Measurements from ENCODE around the gene FAU. TPM values are rescaled to one million over a fixed set of nuclear protein-coding genes. Genes with fewer than 3 reads are reported as not detected.

Gene FAU
- polyA plus RNA-seq, 1 of the 3 experiments (the other 2 are of a cell fraction) = 1,210 TPM

DNA sequence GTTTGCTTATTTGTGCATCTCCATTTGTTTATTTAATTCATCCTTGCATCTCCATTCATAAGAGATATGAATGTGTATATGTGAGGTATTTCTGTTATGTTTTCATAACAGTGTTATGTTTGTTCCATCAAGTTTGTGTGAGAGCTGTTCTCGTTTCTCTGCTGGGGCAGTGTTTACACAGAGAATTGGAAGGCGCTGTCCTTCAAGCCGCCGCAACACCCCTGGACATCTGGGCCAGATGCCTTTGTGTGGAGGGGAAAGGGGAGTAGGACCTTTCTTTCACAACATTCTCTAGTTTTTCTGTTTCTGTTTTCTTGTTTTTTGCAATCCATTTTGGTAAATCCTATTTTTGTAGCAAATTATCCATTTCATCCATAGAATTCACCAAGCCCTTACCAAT lies 17.3 kb downstream of the FAU start:
- Histone ChIP-seq H3K4me2 (no peak overlapping the region), H3K9me3 (no peaks in the 10 kb centered on the region), H3K9me2 (no peaks in the 10 kb centered on the region), H3K4me1 (ENCODE audit: control insufficient read depth in 1 of 2, insufficient read depth in 2 of 2, low read depth in 1 of 2, low read length in 1 of 2) (no peaks in the 10 kb centered on the region; a peak in 1 of 4 replicates), H3K9ac (no peak overlapping the region), H3K27me3 (ENCODE audit: insufficient read depth) (no peaks in the 10 kb centered on the region), H3K36me3 (replicated peaks in 1 of 2; ENCODE audit: control insufficient read depth in 1 of 2, insufficient read depth in 2 of 2, low read length in 1 of 2) (peaks cover 8 to 16% of the 10 kb centered on the region in 2 experiments), H4K20me1 (ENCODE audit: insufficient read depth) (peaks cover 9% of the 10 kb centered on the region), H3K79me2 (ENCODE audit: insufficient read depth) (peaks cover 47% of the 10 kb centered on the region; the same call in 1 of the 2 replicates), H3K27ac (ENCODE audit: low read depth in 2 of 2, low read length in 1 of 2) (no peak overlapping the region), H2AFZ (ENCODE audit: low read depth) (no peak overlapping the region), H3F3A (replicated peaks; ENCODE audit: insufficient read depth) (no peaks in the 10 kb centered on the region), H3K4me3 (ENCODE audit: low read depth in 2 of 2, low read length in 1 of 2) (no peak overlapping the region)
- CTCF ChIA-PET = interaction anchor here (12.6 kb wide), 1 partner anchor 8 kb away, joined by 150 read pairs; the partner anchor contains the start of gene TM7SF2
- POLR2A ChIA-PET = no interaction called here
- WGBS (ENCODE audit: low lambda C conversion rate) = 90% methylated on average over 4 of the region's 4 CpGs
- no peak for DNase-seq
- TF ChIP-seq, protein P1, sequence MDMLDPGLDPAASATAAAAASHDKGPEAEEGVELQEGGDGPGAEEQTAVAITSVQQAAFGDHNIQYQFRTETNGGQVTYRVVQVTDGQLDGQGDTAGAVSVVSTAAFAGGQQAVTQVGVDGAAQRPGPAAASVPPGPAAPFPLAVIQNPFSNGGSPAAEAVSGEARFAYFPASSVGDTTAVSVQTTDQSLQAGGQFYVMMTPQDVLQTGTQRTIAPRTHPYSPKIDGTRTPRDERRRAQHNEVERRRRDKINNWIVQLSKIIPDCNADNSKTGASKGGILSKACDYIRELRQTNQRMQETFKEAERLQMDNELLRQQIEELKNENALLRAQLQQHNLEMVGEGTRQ (IDR thresholded peaks at IDR 0.05; ENCODE audit: borderline replicate concordance, low read depth, low read length) = no peak
- TF ChIP-seq SMC3 (IDR thresholded peaks at IDR 0.05; ENCODE audit: low read depth, low read length) (no peak), EP300 (IDR thresholded peaks at IDR 0.05; ENCODE audit: borderline replicate concordance in 1 of 2, low read depth in 1 of 2, low read length in 1 of 2) (no peak), ELF1 (IDR thresholded peaks at IDR 0.05) (no peak), CHD2 (IDR thresholded peaks at IDR 0.05; ENCODE audit: low read length, partially characterized antibody) (no peak), JUND (IDR thresholded peaks at IDR 0.05) (no peak), GABPA (IDR thresholded peaks at IDR 0.05; ENCODE audit: low read depth) (no peak), FOXM1 (IDR thresholded peaks at IDR 0.05; ENCODE audit: low read depth) (no peak), RFX5 (IDR thresholded peaks at IDR 0.05; ENCODE audit: low read length) (no peak), TCF12 (IDR thresholded peaks at IDR 0.05) (no peak), MXI1 (IDR thresholded peaks at IDR 0.05; ENCODE audit: low read depth, low read length) (no peak), EZH2phosphoT487 (IDR thresholded peaks at IDR 0.05; ENCODE audit: borderline replicate concordance, low read depth) (no peak), TAF1 (IDR thresholded peaks at IDR 0.05; ENCODE audit: borderline replicate concordance, low read depth, low read length) (no peak), TEAD4 (IDR thresholded peaks at IDR 0.05; ENCODE audit: borderline replicate concordance, insufficient read depth) (no peak), SIN3A (IDR thresholded peaks at IDR 0.05; ENCODE audit: borderline replicate concordance, low read depth, low read length) (no peak)
- TF ChIP-seq, protein P2, sequence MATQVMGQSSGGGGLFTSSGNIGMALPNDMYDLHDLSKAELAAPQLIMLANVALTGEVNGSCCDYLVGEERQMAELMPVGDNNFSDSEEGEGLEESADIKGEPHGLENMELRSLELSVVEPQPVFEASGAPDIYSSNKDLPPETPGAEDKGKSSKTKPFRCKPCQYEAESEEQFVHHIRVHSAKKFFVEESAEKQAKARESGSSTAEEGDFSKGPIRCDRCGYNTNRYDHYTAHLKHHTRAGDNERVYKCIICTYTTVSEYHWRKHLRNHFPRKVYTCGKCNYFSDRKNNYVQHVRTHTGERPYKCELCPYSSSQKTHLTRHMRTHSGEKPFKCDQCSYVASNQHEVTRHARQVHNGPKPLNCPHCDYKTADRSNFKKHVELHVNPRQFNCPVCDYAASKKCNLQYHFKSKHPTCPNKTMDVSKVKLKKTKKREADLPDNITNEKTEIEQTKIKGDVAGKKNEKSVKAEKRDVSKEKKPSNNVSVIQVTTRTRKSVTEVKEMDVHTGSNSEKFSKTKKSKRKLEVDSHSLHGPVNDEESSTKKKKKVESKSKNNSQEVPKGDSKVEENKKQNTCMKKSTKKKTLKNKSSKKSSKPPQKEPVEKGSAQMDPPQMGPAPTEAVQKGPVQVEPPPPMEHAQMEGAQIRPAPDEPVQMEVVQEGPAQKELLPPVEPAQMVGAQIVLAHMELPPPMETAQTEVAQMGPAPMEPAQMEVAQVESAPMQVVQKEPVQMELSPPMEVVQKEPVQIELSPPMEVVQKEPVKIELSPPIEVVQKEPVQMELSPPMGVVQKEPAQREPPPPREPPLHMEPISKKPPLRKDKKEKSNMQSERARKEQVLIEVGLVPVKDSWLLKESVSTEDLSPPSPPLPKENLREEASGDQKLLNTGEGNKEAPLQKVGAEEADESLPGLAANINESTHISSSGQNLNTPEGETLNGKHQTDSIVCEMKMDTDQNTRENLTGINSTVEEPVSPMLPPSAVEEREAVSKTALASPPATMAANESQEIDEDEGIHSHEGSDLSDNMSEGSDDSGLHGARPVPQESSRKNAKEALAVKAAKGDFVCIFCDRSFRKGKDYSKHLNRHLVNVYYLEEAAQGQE (IDR thresholded peaks at IDR 0.05; ENCODE audit: low read depth, low read length) = no peak
- TF ChIP-seq, protein P3, sequence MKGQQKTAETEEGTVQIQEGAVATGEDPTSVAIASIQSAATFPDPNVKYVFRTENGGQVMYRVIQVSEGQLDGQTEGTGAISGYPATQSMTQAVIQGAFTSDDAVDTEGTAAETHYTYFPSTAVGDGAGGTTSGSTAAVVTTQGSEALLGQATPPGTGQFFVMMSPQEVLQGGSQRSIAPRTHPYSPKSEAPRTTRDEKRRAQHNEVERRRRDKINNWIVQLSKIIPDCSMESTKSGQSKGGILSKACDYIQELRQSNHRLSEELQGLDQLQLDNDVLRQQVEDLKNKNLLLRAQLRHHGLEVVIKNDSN (IDR thresholded peaks at IDR 0.05; ENCODE audit: borderline replicate concordance, low read depth) = no peak
- TF ChIP-seq, protein P4, sequence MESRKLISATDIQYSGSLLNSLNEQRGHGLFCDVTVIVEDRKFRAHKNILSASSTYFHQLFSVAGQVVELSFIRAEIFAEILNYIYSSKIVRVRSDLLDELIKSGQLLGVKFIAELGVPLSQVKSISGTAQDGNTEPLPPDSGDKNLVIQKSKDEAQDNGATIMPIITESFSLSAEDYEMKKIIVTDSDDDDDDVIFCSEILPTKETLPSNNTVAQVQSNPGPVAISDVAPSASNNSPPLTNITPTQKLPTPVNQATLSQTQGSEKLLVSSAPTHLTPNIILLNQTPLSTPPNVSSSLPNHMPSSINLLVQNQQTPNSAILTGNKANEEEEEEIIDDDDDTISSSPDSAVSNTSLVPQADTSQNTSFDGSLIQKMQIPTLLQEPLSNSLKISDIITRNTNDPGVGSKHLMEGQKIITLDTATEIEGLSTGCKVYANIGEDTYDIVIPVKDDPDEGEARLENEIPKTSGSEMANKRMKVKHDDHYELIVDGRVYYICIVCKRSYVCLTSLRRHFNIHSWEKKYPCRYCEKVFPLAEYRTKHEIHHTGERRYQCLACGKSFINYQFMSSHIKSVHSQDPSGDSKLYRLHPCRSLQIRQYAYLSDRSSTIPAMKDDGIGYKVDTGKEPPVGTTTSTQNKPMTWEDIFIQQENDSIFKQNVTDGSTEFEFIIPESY (IDR thresholded peaks at IDR 0.05; ENCODE audit: borderline replicate concordance, low read depth) = no peak
- TF ChIP-seq, protein P5, sequence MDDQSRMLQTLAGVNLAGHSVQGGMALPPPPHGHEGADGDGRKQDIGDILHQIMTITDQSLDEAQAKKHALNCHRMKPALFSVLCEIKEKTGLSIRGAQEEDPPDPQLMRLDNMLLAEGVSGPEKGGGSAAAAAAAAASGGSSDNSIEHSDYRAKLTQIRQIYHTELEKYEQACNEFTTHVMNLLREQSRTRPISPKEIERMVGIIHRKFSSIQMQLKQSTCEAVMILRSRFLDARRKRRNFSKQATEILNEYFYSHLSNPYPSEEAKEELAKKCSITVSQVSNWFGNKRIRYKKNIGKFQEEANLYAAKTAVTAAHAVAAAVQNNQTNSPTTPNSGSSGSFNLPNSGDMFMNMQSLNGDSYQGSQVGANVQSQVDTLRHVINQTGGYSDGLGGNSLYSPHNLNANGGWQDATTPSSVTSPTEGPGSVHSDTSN (IDR thresholded peaks at IDR 0.05) = no peak
- TF ChIP-seq, protein P6, sequence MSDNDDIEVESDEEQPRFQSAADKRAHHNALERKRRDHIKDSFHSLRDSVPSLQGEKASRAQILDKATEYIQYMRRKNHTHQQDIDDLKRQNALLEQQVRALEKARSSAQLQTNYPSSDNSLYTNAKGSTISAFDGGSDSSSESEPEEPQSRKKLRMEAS (IDR thresholded peaks at IDR 0.05; ENCODE audit: low read depth) = no peak

Data from SK-N-SH (cell line).